GM19035 (cell line): ENCODE results near the gene AEBP1.

Source experiments
- ATAC-seq: cut with Tn5 transposase; IDR thresholded peaks from one replicate; pipeline ENCODE4 v1.9.1; 2021; ENCODE audit not compliant: unreplicated experiment

AEBP1 gene

DNA sequence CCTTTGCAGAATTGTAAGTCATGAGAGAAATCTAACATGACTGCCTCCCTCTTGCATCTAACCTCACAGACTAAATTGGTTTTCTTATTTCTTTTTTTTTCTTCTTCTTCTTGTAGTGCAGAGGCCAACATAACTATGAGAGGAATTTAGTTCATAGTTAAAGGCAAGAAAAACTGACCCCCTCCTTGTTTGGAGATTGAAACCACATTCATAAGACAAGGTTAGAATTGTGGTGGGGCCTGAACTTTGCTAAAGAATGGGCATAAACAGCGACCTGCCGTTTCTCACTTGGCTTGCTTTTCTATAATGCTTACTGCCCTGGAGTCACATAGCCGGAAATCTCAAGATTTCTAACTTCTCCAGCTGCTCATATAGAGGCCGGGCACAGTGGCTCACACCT lies 19.4 kb upstream of the AEBP1 start:
- no peak for ATAC-seq

DNA sequence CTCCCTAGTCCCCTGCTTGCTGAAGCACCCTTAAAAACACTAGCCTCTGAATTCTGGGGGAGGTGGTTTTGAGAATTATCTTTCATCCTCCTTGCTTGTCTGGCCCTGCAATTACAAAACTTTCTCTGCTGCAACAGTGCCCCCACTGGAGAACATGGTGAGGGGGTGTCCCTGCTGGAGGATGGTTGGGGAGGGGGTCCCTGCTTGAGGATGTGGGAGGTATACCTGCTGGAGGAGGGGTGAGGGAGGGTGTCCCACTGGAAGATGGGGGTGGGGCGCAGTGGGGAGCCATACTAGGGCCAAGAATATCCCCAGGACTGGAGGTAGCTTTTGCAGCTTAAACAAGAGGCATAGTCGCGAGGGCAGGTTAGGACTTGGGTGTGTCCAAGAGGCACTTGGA lies 18.6 kb upstream of the AEBP1 start:
- ATAC-seq: no peak

DNA sequence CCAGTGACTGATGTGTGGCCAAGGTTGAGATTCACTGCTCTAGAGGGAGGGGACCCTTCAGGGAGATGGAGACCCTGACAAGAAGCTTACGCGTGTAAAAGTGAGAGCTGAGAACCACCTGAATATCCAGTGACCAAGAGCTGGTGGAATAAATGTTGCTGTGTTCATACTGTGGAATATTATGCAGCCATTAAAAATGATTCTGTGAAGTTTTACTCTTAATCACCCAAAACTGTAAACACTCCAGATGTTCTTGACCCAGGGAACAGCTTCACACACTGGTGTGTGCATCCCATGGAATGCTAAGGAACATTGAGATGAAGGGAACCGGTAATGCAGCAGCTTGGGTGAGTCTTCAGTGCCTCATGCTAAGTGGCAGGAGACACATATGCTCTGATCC lies 17.5 kb upstream of the AEBP1 start:
- no peak for ATAC-seq

DNA sequence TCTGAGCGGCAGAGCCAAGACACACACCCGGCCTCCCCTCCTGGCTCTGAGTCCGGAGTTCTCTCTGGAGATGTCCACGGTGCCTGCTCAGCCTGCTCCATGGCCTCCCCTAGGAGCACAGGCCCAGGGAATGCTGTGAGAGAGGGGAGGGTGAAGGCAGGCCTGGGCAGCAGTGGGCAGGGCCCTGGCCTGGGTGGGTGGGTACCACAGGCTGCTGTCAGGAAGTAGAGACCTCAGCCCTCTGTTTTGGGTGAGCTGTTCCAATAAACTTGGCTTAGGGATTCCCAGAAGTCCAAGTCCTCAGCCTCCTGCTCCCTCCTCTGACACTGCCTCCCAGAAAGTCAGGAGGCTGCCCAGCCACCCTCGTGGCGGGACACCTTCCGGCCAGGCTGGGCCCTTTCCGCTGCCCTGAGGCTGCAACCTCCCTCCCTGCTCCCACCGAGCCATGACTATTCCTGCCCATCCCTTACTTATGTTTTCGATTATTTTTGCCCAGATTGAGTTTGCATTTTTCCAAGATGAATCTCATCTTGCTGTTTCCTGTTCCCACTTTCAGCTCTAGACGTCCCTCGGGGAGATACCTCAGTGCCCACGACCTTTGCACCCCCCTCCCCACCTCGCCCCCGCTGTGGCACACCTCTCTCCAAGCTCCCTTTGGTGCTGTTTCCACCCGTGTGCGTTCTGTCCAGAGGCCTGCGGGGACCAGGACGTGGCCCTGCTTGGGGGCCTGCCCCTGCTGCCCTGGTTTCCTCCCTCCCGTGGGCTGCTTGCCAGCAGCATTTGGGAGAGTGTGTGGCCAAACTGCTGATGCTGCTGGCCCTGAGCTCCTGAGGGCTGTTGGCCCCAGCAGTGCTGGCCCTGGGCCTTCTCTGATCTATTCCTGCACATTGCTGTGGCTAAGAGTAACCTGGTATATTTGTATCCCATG lies 16.0 kb upstream of the AEBP1 start:
- no peak for ATAC-seq

DNA sequence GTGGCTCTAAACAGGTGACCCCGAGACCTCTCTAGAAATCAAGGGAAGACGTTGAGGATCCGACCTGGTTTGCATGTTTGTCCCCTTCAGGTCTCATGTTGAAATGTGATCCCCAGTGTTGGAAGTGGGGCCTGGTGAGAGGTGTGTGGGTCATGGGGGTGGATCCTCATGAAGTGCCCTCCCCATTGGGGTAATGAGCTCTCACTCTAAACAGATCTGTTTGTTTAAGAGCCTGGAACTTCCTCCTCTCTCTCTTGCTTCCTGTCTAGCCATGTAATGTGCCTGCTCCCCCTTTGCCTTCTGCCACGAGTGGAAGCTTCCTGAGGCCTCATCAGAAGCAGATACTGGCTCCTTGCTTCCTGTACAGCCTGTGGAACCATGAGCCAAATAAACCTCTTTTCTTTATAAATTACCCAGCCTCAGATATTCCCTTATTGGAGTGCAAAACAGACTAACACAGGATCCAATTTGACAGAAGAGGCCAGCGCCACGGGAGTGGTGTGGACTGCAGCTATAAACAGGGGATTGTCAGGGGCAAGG lies 11.0 kb upstream of the AEBP1 start:
- ATAC-seq: no peak

DNA sequence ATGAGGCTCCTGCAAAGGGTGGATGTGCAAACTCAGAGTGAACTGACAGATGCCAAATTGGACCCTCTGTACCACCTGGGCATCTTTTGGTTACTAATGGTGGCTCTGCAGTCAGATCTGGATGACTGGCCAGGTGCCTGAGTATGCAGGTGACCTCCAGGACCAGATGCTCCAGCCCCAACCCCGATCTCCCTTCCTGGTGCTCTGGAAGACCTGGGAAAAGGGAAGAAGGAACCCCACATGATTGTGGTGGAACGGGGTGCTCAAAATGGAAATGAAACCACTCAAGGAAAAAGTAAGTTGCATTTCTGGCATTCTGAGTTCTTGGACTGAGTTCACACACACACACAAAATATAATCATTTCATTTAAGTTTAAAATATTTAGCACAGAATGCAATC lies 9.8 kb upstream of the AEBP1 start:
- ATAC-seq: no peak

DNA sequence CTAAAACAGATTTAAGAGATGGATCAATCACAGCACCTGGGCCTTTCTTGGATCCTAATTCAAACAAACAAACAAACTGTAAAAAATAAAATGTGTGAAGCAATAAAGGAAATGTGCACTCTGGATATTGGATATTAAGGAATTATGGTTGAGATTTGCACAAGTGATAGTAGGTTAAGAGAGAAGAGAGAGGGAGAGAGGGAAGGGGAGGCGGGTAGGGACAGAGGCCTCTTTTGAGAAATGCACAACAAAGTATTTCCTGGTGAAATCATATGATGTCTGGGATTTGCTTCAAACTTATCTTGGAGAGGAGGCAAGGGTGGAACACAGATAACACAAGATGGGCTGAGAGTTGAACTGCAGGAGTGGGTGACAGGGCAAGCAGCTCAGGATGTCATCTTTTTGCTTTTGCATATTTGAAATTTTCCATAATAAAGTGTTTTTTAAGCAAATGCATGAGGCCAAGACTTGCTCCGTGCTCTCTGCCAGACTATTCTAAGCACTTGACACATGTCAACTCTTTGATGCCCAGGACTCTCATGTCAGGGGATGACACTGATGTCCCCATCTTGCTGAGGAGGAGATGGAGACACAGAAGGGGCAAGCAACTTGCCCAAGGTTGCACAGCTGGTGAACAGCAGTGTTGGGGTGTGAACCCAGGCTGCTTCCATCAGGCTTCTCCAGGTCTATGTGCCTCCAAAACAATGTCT lies 9.1 kb upstream of the AEBP1 start:
- ATAC-seq: no peak

DNA sequence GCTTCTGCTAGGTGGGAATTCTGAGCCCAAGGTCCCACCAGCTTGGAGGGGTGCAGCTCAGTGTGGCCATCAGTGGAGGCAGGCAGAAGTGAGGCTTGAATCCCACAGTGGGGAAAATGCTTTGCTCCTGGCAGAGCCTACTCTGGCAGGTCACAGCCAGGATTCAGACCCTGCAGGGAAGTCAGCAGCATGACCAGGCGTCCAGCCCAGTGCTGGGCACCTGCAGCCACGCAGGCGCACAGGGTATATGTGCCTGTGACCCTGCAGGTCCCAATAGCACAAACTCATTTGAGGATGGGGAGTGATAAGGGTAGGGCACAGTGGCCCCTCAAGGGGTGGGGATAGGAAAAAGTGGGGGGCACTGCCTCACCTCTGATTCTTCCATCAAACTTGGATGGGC lies 8.4 kb upstream of the AEBP1 start:
- ATAC-seq: no peak

DNA sequence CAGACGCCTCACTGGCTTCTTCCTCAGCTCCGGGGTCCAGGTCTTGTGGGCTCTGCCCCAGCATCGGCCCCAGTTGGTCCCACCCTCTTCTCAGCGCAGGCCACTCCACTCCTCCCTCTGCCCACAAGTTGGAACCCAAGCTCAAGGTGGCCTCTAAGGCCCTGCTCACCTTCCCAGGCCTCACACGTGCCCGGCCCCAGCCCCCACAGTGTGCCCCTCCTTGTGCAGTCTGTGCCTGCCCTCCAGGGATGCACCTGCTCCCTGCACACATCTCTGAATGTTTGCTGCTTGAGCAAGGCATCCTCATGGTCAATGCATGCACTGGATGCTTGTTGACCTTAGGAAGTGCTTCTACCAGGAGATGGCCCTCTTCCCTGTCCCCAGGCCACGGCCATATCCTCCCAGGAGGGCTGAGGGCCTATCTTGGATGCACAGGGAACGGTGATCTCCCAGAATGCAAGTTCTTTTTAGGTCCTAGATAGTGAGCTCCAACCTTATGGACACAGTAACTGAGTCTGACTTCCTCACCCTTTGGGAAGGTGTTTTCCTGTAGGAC lies 7.7 kb upstream of the AEBP1 start:
- ATAC-seq: no peak

DNA sequence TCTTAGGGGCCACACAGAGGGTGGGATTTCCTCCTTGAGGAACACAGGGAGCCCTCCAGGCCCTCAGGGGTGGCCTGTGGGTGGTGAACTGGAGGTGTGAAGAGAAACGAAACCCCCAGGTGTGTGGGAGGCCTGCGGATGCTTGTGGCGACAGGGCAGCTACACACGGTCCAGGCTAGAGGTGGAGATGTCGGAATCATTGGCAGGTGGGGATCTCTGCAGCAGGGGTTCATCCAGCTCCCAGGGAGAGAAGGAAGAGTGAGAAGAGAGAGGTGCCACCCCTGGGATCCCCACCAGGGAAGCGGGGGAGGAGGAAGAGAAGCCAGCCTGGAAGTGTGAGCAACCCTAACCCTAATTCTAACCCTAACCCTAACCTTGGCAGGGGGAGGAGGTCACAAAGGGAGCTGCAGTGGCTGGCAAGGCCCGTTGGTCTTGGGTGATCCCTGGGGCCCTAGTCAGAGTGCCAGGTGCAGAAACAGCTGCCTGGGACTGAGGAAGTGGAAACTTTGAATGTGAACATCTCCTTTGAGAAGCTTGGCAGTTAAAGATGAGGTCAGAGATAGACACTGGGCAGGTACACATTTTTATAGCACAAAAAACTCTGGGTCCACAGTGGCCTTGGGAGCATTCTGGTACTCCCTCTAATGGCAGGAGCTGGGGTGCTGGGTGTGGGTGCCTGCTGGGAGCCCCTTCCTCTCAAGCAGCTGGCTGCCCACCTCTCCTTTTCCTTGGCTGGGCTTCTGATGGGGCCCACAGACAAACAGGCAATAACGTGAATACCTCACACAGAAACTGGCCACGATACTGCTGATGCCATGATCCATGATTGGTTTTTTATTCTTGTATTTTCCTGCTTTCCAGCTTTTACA lies 6.8 kb upstream of the AEBP1 start:
- ATAC-seq: no peak

DNA sequence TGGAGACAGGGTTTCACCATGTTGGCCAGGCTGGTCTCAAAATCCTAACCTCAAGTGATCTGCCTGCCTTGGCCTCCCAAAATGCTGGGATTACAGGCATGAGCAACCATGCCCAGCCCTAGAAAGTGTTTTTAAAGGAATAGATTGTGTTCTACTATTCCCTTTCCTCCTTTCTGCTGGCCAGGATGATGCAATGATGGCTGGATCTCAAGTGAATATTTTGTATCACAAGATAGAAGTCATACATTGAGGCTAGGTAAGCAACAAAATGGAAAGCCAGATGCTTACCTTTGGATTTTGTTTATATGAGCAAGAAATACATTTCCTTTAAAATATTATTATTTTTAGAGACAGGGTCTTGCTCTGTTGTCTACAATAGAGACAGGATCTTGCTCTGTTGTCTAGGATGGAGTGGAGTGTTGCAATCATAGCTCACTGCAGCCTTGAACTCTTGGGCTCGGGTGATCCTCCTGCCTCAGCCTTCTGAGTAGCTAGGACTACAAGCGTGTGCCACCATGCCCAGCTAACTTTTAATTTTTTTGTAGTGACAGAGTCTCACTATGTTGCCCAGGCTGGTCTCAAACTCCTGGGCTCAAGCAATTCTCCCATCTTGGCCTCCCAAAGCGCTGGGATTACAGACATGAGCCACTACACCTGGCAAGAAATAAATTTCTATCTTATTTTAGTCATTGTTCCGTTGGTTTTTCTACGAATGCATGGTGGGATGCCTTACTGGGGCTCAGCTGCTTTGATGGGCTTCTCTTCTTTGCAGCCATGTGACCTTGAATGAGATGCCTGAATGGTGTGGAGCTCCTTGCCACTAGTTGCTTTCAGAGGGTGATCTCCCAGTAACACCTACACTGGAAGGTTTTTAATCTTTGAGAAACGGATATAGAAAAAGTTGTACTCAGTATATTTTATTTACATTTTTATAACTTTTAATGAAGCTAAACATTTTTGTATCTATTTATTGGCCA lies 5.8 kb upstream of the AEBP1 start:
- no peak for ATAC-seq

DNA sequence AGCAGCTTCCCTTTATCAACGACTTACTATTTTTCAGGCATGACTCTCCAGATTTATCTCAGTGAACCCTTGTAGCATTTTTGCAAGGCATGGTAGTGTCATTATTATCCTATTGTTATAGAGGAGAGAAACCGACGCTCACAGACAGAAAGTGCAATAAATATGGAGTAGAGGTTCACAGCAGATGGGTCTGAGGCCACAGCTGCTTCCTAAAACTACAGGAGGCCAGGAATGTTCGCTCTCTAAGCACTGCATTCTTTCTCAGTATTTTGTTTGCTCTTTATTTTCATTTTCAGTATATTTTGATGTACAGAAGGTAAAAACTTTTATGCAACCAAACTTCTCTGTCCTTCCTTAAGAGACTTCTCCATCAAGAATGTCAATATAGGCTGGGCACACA lies 4.5 kb upstream of the AEBP1 start:
- no peak for ATAC-seq

DNA sequence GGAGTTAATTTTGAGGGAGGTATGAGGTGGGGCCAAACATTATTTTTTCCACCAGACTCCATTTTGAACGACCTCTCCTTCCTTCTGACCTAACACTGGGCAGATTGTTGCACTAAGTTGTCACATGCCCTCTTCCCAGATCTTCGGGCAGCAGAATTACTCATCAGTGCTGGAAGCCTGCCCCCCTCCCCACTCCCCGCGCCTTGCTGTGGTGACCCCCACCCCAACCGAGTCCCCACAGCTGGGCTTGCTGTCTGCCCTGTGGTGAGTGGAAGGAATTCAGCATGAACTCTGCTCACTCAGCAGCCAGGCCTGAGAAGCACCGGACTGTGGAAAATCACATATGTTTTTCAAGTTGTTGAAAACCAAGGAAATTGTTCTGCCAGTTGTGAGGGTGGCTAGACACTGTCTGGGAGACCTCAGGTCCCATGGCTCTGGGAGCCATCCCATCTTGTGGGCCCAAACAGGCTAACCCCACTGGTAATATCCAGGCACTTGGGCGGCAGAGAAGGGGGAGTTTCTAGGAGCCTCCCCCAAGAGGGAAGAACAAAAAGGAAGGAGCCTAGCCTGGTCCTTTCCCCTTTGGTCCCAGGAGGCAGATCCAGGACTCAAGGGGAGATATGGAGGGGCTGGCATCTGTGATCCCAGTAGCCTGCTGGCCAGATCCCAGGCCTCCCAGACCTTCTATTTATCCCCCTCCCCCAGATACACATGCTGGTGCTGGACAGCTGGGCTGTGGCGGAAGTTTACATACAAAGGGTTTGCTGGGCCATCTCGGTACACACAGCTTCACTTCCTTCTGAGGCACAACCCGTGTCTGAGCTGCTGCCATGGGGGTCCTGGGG lies 3.5 kb upstream of the AEBP1 start:
- ATAC-seq: no peak

DNA sequence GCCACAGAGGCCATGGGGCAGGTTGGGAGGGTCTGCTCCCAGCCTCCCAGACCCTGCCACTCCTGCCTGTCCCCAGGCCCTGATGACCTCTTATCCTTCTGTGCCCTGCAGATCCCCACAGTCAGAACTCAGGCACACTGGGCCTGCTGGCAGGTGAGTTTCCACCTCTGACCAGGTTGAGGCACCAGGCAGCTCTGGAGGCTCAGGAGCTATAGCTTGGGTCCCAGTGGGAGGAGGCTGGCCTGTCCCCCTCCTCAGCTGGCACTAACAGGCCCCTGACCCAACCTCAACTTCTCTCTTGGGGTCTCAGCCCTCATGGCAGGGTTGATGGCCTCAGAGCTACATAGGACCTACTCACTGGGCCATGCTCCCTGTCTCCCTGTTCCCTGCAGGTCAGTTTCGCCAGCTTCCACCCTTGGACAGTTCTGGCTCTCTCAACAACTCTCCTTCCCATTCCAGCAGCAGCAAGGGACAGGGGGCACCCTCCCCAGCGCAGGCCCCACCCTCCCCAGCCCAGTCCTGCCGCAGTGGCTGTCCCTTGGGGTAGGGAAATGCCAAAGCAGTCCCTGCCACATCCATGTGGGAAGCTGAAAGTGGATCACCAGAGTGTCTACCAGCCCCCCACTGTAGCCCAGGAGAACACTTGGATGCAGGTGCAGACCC lies 2.7 kb upstream of the AEBP1 start:
- no peak for ATAC-seq

DNA sequence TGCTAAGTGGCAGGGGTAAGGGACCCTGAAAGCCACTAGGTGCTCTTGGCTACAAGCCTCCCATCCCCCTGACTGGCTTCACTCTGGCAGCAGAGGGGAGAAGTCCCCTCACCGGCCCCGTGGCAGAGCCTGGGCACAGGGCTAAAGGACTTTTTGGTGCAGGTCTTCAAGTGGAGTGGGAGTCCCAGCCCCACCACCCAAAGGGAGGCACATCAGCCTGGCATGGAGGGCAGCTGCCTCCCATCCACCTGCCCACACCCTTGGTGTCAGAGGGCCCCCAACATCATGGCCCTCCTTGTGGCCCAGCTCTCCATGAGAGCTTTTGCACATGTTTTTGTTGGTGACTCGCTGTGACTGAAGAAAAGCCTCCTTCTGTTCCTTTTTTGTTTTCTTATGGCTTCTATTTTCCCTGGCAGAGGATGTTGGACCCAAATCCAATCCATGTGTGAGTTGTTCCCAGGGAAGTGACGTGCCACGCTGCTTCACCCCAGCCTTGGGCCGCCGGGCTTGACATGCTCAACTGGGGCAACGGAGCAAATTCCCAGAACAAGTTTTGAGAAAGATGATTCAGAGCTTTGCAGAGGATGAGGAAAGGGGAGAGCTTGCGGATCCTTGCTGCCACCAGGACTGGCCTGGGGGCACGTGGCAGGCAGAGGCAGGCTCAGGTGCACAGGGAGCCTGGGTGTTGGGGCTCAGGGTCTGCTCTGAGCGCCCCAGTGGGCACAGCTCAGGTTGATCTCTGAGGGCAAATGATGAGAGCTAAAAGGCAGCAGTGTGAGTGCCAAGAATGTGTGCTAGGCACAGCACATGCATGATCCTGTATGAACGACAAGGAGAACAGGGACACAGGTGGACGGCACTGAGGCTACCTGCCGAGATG lies 1.9 kb upstream of the AEBP1 start:
- ATAC-seq: no peak

DNA sequence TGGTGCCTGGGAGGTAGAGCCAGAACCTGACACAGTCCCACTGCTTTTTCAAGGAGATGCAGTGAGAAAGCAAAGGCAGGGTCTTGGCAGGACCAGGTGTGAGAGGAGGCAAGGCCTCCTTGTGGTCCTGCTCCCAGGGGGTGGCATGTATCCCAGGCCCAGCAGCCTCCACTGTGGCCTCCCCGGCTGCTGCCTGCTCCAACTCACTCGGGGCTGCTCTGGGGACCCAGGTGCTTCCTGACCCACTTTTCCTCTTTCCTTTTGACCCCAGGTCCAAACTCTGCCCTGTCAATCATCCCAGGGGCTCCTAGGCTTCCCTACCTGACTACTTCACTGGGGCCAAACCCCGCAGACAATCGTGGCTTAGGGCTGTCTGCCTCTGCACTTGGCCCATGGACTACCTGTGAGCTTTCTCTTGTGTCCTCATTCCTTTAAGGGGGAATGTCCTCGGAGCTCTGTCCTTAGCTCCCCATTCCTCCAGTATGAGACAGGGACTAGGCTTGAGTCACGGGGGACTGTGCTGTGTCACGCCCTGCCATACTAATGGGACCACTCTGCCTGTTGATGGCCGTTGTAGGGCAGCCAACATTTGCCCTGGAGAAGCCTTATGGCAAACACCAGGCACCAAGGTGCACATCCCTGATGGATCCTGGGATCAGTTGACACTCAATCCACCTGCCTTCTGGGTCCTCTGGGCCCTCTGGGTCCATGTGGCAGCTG lies 1.1 kb upstream of the AEBP1 start:
- no peak for ATAC-seq

DNA sequence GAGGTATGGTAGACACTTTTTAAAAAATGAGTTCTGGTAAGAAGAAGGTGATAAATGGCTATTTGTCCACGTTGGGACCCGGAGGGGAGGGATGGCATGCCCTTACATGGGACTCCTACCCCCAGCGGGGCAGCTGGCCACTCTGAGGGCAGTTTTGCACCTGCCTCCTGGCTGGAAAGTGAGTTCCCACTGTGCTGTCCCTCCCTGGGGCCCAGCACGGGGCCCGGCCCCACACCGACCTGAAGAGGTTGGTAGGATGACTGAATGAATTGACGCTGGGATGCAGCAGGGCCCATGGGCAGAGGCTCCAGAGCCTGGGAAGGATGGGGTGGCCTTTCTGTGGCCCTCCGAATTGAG lies 601 bp upstream of the AEBP1 start:
- ATAC-seq: no peak
